Islet of Langerhans (tissue), 1 donor: ENCODE measurements around the gene STAG3.
"Not testable (repeated sequence)": the region's sequence is repeated elsewhere in the genome, so short reads cannot be mapped to it uniquely, and the experiment has no call there.

Source experiments
- FAIRE-seq: peaks from one replicate; lab custom pipeline; 2011; peaks lifted over from hg19 to GRCh38; lab: Jason Lieb, UNC

Gene STAG3

GRCh38 chr7:100173806-100174495 lies 3.8 kb upstream of the STAG3 start:
- no peak for FAIRE-seq

- FAIRE-seq = no peak
These were observed 3.1 kb upstream of the STAG3 start for GRCh38 chr7:100174582-100174981.

GRCh38 chr7:100175296-100175935 lies 2.3 kb upstream of the STAG3 start:
- no peak for FAIRE-seq

GRCh38 chr7:100176096-100177044 lies 1.3 kb upstream of the STAG3 start:
- no peak for FAIRE-seq

- FAIRE-seq = not testable (repeated sequence)
These were observed 2.4 kb downstream of the STAG3 start for GRCh38 chr7:100180084-100180483.

- not testable (repeated sequence) for FAIRE-seq
These were observed 4.9 kb downstream of the STAG3 start for GRCh38 chr7:100182616-100183015.

GRCh38 chr7:100183090-100183489 lies 5.4 kb downstream of the STAG3 start:
- not testable (repeated sequence) for FAIRE-seq

- no peak for FAIRE-seq
These were observed 8.0 kb downstream of the STAG3 start for GRCh38 chr7:100185726-100186125.

GRCh38 chr7:100189061-100189460 lies 11.3 kb downstream of the STAG3 start:
- FAIRE-seq = no peak

GRCh38 chr7:100190048-100190711 lies 12.5 kb downstream of the STAG3 start:
- no peak for FAIRE-seq

- FAIRE-seq = no peak
These were observed 14.1 kb downstream of the STAG3 start for GRCh38 chr7:100191775-100192174.

- not testable (repeated sequence) for FAIRE-seq
These were observed 14.7 kb downstream of the STAG3 start for GRCh38 chr7:100192281-100192862.

GRCh38 chr7:100192969-100193368 lies 15.3 kb downstream of the STAG3 start:
- no peak for FAIRE-seq

- FAIRE-seq = no peak
These were observed 17.5 kb downstream of the STAG3 start for GRCh38 chr7:100195222-100195621.

GRCh38 chr7:100195901-100196322 lies 18.2 kb downstream of the STAG3 start:
- not testable (repeated sequence) for FAIRE-seq

- no peak for FAIRE-seq
These were observed 20.5 kb downstream of the STAG3 start for GRCh38 chr7:100198266-100198665.

- no peak for FAIRE-seq
These were observed 23.0 kb downstream of the STAG3 start for GRCh38 chr7:100200693-100201092.

- no peak for FAIRE-seq
These were observed 26.7 kb downstream of the STAG3 start for GRCh38 chr7:100204454-100204853.

- no peak for FAIRE-seq
These were observed 31.2 kb downstream of the STAG3 start for GRCh38 chr7:100208911-100209408.

- no peak for FAIRE-seq
These were observed 31.8 kb downstream of the STAG3 start for GRCh38 chr7:100209493-100209892.

- no peak for FAIRE-seq
These were observed 33.1 kb downstream of the STAG3 start for GRCh38 chr7:100210805-100211204.

- no peak for FAIRE-seq
These were observed 33.6 kb downstream of the STAG3 start for GRCh38 chr7:100211342-100211780.
